Sigmoid colon (tissue), 7 donors: ENCODE measurements around the gene ZNF710. TPM values are rescaled to one million over a fixed set of nuclear protein-coding genes. Genes with fewer than 3 reads are reported as not detected.

Source experiments
- DNase-seq: peaks from one replicate; pipeline ENCODE4 v3.0.0-alpha.2; 2019
- H3K27ac ChIP-seq, 4 donors: fragments of 200-600 bp; sonication (generic); one replicate each; pipeline ENCODE4 v1.5.1; 2016 to 2019; ENCODE audit warnings: mild to moderate bottlenecking in 1 of 4
- H3K27me3 ChIP-seq, 3 donors: fragments of 200-600 bp; sonication (generic); one replicate each; pipeline ENCODE4 v1.5.1; 2019; ENCODE audit warnings: mild to moderate bottlenecking in 1 of 3
- H3K36me3 ChIP-seq, 4 donors: fragments of 200-600 bp; sonication (generic); one replicate each; pipeline ENCODE4 v1.5.1; 2016 to 2019
- H3K4me1 ChIP-seq, 4 donors: fragments of 200-600 bp; sonication (generic); one replicate each; pipeline ENCODE4 v1.5.1; 2017 to 2019
- H3K4me3 ChIP-seq, 4 donors: fragments of 200-600 bp; sonication (generic); one replicate each; pipeline ENCODE4 v1.5.1; 2017 to 2019; ENCODE audit warnings: mild to moderate bottlenecking in 2 of 4, moderate library complexity in 1 of 4
- H3K9me3 ChIP-seq, 4 donors: fragments of 200-600 bp in 3 of 4; sonication (generic) in 3 of 4; one replicate each; pipeline versions ENCODE4 v1.5.1 to v1.6.1; 2013 to 2019
- EP300 ChIP-seq, 4 donors: sonication (generic); formaldehyde crosslinking; IDR thresholded peaks; one replicate each; pipeline ENCODE4 v1.6.1; 2017; ENCODE audit warnings: antibody characterized with exemption in 4 of 4
- POLR2A ChIP-seq, 2 donors: fragments of 450-650 bp; IDR thresholded peaks; one replicate each; pipeline ENCODE4 v1.6.1; 2016; ENCODE audit warnings: antibody characterized with exemption in 2 of 2, mild to moderate bottlenecking in 2 of 2, moderate library complexity in 2 of 2
- POLR2AphosphoS5 ChIP-seq, 4 donors: sonication (generic); formaldehyde crosslinking; IDR thresholded peaks; one replicate each; pipeline ENCODE4 v1.6.1; 2017; ENCODE audit warnings: antibody characterized with exemption in 4 of 4
- WGBS, 2 donors: extraction: QIAGEN DNeasy Blood & Tissue Kit; methylation state at CpG; one replicate each; pipeline ENCODE4 v1.1.7; 2013; 5-methylcytosine and 5-hydroxymethylcytosine counted together
- intact Hi-C: fragments of 100-400 bp; cut with DNase I; formaldehyde crosslinking; loops from one replicate; pipeline ENCODE4 v1.15.1; 2023
- polyA plus RNA-seq, 3 donors: library from polyadenylated mRNA; stranded (reverse); fragments of 200-250 nt; gene quantifications; one replicate each; pipeline ENCODE4 v1.2.3, GENCODE V29; 2013
- total RNA-seq, 4 donors: library from RNA; depleted of rRNA; stranded (reverse); fragments of >200 nt; gene quantifications; one replicate each; pipeline ENCODE4 v1.1.0, GENCODE V29; 2016
- TF ChIP-seq, protein P1 (sequence below), 4 experiments: fragments of 450-650 bp in 3 of 4; fragments of 200-600 bp in 1 of 4; IDR thresholded peaks; one replicate each; pipeline ENCODE4 v1.5.1; 2016 to 2019; ENCODE audit warnings: antibody characterized with exemption in 4 of 4, mild to moderate bottlenecking in 3 of 4, moderate library complexity in 2 of 4
- donor health status: healthy with polysubstance abuse.
- donor health status: Bipolar disorder and iron deficiency.
- donor health status: healthy.

The ZNF710 gene
- total and polyA plus RNA-seq, 7 donors, result 5.3 to 28.2 (median 10.0) TPM

GRCh38 chr15:90015294-90015693, 14.2 kb downstream of the ZNF710 start:
- H3K4me1 ChIP-seq, result peaks cover 0 to 11% (median 8%) of the 10 kb centered on the region in 4 donors
- H3K4me3 ChIP-seq, result no peak overlapping the region
- H3K36me3 ChIP-seq, result no peaks in the 10 kb centered on the region
- 86 to 93% methylated on average over 6 of the region's 6 CpGs for WGBS, 2 donors
- DNase-seq, result no peak
- H3K27me3 ChIP-seq, result no peaks in the 10 kb centered on the region
- no peak overlapping the region for H3K27ac ChIP-seq
- H3K9me3 ChIP-seq, result peaks cover 0 to 9% (median 3%) of the 10 kb centered on the region in 4 donors
- TF ChIP-seq POLR2AphosphoS5 (IDR thresholded peaks at IDR 0.05), result no peak
- TF ChIP-seq POLR2A (IDR thresholded peaks at IDR 0.05), result no peak
- TF ChIP-seq EP300 (IDR thresholded peaks at IDR 0.05), result no peak
- TF ChIP-seq, protein P1, sequence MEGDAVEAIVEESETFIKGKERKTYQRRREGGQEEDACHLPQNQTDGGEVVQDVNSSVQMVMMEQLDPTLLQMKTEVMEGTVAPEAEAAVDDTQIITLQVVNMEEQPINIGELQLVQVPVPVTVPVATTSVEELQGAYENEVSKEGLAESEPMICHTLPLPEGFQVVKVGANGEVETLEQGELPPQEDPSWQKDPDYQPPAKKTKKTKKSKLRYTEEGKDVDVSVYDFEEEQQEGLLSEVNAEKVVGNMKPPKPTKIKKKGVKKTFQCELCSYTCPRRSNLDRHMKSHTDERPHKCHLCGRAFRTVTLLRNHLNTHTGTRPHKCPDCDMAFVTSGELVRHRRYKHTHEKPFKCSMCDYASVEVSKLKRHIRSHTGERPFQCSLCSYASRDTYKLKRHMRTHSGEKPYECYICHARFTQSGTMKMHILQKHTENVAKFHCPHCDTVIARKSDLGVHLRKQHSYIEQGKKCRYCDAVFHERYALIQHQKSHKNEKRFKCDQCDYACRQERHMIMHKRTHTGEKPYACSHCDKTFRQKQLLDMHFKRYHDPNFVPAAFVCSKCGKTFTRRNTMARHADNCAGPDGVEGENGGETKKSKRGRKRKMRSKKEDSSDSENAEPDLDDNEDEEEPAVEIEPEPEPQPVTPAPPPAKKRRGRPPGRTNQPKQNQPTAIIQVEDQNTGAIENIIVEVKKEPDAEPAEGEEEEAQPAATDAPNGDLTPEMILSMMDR (IDR thresholded peaks at IDR 0.05), result no peak
- intact Hi-C loops, result no loop called here

DNA sequence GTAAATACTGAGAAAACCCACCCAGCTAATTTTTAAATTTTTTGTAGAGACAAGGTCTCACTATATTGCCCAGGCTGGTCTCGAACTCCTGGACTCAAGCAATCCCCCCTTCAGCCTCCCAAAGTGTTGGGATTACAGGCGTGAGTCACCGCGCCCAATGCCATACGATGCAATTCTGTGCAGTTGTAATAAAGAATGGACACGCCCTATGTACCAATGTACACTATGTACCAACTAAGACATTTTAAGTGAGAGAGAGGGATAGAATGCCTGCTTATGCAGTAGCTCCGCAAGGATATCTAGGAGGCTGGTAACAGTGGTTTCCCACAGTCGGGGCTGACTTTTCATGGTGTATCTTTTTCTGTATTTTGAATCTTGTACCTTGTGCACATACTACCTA, 14.6 kb downstream of the ZNF710 start:
- H3K4me3 ChIP-seq, result no peak overlapping the region
- peak; percentile 13 for DNase-seq
- peaks cover 0 to 9% (median 3%) of the 10 kb centered on the region in 4 donors for H3K9me3 ChIP-seq
- TF ChIP-seq, protein P1 (IDR thresholded peaks at IDR 0.05), result no peak
- no peak for TF ChIP-seq POLR2AphosphoS5 (IDR thresholded peaks at IDR 0.05)
- no peak for TF ChIP-seq EP300 (IDR thresholded peaks at IDR 0.05)
- no peak for TF ChIP-seq POLR2A (IDR thresholded peaks at IDR 0.05)
- peaks cover 0 to 13% (median 9%) of the 10 kb centered on the region in 4 donors for H3K4me1 ChIP-seq
- no peak overlapping the region for H3K27ac ChIP-seq
- intact Hi-C loops, result no loop called here
- no peaks in the 10 kb centered on the region for H3K36me3 ChIP-seq
- H3K27me3 ChIP-seq, result no peaks in the 10 kb centered on the region
- WGBS, 2 donors, result 20 to 76% methylated on average over 8 of the region's 8 CpGs

DNA sequence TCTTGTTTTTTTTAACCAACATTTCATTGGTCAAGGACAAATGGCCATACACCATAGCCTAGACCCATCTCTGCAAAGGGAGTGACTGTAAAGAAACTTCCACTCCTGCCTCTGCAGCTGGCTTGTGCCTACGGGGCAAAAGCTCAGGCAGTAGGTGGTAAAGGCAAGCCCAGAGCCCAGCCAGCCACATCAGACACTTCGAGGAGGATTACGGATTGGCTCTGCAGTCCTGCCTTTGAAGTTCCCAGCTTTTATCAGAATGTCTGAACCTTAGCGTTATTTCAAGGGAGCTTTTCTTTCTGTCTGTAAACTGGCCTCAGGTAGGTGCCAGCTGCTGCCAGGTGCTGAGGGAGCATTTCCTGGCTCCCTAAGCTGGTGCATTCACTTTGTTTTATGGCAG, 15.6 kb downstream of the ZNF710 start:
- intact Hi-C loops, result no loop called here

DNA sequence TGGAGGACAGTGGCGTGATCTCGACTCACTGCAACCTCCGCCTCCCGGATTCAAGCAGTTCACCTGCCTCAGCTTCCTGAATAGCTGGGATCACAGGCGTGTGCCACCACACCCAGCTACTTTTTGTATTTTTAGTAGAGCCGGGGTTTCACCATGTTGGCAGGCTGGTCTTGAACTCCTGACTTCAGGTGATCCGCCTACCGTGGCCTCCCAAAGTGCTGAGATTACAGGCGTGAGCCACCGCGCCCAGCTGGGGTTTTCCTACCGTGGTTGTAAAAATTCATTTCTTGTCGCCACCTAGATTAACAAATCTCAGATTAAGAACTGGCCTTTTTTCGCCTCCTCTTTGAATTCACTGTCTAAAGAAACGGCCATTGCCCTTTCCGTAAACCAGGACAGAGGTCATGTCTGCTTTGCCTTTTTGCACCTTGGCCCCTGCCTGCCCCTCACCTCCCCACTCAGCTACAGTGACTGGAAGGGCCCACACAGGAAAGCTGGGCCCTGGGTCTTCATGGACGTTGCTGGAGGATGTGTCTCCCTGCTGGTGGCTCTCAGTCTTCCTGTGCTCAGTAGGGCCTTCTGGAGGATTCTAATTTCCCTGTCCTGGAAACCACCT, 17.2 kb downstream of the ZNF710 start:
- no peaks in the 10 kb centered on the region for H3K36me3 ChIP-seq
- intact Hi-C loops, result no loop called here
- H3K27ac ChIP-seq, result no peak overlapping the region
- H3K9me3 ChIP-seq, result no peaks in the 10 kb centered on the region
- peak; percentile 41 for DNase-seq
- H3K4me3 ChIP-seq, result no peak overlapping the region
- peaks cover 0 to 13% (median 9%) of the 10 kb centered on the region in 4 donors for H3K4me1 ChIP-seq
- 57 to 85% methylated on average over 17 of the region's 17 CpGs for WGBS, 2 donors
- TF ChIP-seq POLR2A (IDR thresholded peaks at IDR 0.05), result no peak
- TF ChIP-seq POLR2AphosphoS5 (IDR thresholded peaks at IDR 0.05), result no peak
- TF ChIP-seq, protein P1 (IDR thresholded peaks at IDR 0.05), result no peak
- no peak for TF ChIP-seq EP300 (IDR thresholded peaks at IDR 0.05)
- no peaks in the 10 kb centered on the region for H3K27me3 ChIP-seq

More for the DNA sequence above, 15.6 kb downstream of the ZNF710 start:
- 13 to 48% methylated on average over 4 of the region's 4 CpGs for WGBS, 2 donors
- Histone ChIP-seq H3K36me3 (no peaks in the 10 kb centered on the region), H3K27me3 (no peaks in the 10 kb centered on the region), H3K4me3 (no peak overlapping the region), H3K4me1 (peaks cover 0 to 13% (median 9%) of the 10 kb centered on the region in 4 donors), H3K9me3 (peaks cover 0 to 3% (median 0%) of the 10 kb centered on the region in 4 donors), H3K27ac (no peak overlapping the region)
- TF ChIP-seq EP300 (IDR thresholded peaks at IDR 0.05) (no peak), POLR2A (IDR thresholded peaks at IDR 0.05) (no peak), POLR2AphosphoS5 (IDR thresholded peaks at IDR 0.05) (no peak)
- TF ChIP-seq, protein P1 (IDR thresholded peaks at IDR 0.05), result no peak
- DNase-seq, result peak; percentile 40
